Activated CD4-positive, CD25-positive, alpha-beta regulatory T cell treated with anti-CD3 and anti-CD28 coated beads, Interleukin-2, amount 50 U/mL, for 24 hours (primary cell): ENCODE measurements around the gene CMTR1.
A peak's percentile ranks its signal among the peaks of the same experiment; 100 is the strongest.
"Not testable (repeated sequence)": the region's sequence is repeated elsewhere in the genome, so short reads cannot be mapped to it uniquely, and the experiment has no call there.

Experiments used
- ATAC-seq, 2 donors: fragments of 150-1000 bp; cut with Tn5 transposase; one replicate each; pipeline ENCODE4 v1.10.0; 2021; ENCODE audit warnings: mild to moderate bottlenecking in 1 of 2, moderate library complexity in 1 of 2

CMTR1 gene

DNA sequence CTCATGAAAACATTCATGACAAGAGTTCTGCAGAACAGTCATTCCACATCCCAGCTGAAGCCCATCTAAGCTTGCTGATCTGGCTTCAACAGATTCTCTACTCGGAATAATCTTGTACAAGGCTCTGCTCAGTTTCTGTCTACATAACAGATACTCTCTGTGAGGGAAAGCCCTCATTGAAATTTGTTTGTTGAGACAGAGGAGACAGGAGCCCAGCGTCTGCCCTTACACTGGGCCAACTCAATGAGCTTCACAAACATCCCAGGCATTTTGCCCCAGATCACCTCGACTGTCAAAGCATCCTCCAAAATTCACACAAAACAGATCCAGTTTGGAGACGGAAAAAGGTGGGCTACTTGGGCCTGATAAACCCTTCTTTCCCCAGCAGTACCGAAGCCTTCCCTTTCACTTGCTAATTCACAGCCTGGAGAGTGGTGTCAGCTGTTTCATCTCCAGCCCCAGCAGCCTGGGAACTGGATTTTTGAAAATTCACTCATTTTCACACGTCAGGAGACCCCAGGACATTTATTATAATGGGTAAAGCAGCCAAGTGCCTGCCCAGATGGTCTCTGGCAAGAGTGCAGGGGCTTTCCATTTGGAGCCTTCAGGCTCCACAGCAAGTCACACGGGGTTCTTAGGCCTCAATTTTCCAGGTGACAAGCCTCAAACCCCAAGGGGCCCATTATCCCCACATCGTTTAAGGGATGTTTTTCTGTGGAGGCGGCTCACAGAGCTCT is 59.4 kb downstream of the CMTR1 start:
- ATAC-seq, result no peak

- no peak for ATAC-seq
Observed at GRCh38 chr6:37492991-37493660, 60.1 kb downstream of the CMTR1 start.

GRCh38 chr6:37493661-37493995 is 60.6 kb downstream of the CMTR1 start:
- no peak for ATAC-seq

DNA sequence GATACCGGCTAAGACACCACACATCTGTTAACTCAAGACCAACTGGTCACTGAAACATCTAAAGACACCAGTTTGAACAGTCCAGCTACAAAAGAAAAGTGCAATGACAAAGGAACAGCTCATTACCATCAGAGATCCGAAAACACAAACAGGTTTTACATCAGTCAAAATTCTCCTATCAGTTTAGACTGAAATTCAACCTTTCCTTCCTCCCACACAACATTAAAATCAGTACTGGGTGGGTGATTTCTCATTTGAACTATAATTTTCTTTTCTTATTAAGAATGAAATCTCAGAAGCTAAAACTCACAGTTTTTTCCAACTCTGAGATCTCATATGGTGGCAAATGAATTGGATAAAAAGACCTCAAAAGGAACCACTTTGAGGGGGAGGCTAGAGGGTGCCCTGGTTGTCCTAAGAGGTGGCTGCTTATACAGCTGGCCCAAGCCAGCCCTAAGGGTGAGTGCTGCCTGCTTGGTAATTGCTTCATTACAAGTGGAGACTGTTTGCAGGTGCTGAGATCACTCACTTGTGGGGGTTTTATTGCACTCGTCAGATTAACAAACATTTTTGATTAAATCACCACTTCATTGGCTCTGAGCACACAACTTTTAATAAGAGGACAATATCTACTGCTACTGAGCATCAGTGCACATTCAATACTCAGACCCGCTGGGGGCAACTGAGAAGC is 62.4 kb downstream of the CMTR1 start:
- peak; percentile 67 to 69 for ATAC-seq

- ATAC-seq, result no peak
Observed at GRCh38 chr6:37496951-37497885, 64.2 kb downstream of the CMTR1 start.

DNA sequence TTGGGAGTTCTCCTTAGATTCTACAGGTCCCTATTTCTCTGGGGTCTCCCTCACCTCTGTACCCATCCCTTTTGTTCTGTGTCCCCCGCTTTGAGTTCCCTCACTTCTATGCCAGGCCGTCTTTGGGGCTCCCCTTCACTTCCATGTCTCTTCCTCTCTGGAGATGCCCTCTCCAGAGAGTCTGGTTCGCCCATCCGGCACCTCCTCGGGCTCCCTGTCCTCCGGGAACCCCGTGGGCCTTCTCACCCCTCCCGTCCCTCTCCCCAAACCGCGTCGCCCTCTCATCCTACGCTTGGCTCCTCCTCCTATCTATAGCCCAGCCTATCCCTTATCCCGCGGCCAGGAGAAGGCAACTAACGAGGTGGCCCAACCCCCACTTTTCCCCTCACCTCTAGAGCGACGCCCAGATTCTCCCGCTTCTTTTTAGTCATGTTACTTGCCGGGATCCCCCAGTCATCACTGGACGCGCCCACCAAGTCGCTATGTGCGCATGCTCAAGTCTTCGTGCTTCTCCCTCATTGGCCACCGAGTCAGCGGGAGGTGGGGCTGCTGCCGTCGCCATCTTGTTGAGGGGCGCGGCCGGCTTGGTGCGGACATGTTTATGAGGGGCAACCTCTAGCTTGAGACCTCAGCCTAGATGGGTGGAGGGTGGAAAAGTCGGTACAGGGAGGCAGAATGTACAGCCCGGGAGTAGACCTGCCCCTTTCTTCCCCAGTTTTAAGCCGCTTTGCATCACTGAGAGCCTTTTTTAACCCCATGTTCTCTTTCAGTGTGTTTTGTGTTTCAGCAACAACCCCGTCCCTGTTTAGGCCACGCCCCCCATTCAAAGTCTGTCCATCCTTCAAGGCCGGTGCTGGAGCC is 66.6 kb downstream of the CMTR1 start, which contains the start of gene CCDC167:
Gene CCDC167, minus strand, starts transcription at position 461 of the 861 bp plus-strand sequence. Its CDS starts 30 bp downstream, at position 431.
- ATAC-seq, result peak; percentile 74 to 75

DNA sequence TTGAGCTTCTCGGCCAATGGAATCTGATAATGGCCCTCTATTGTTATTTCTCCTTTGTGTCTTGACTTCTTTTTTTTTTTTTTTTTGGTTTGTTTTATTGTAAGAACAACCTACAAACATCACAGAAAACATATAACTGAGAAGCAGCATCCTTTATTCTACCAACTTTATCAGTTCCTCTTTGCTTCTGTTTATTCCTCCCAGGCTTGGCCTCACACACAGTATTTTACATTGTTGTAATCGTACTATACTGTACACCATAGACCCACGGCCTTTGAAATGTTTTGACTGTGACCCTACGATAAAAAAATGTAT is 67.2 kb downstream of the CMTR1 start:
- ATAC-seq, result no peak

DNA sequence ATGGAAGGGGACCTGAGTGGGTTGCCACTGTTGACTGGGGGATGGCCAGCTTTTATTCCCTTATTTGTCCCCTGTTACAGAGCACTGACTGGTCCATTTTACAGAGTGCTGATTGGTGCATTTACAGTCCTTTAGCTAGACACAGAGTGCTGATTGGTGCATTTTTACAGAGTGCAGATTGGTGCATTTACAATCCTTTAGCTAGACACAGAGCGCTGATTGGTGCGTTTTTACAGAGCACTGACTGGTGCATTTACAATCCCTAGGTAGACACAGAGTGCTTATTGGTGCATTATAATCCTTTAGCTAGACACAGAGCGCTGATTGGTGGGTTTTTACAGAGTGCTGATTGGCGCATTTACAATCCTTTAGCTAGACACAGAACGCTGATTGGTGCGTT is 67.9 kb downstream of the CMTR1 start:
- ATAC-seq, result not testable (repeated sequence)

GRCh38 chr6:37501632-37502491 is 68.8 kb downstream of the CMTR1 start:
- ATAC-seq, result no peak

GRCh38 chr6:37502703-37503291 is 69.8 kb downstream of the CMTR1 start:
- ATAC-seq, result peak; percentile 46 to 54

DNA sequence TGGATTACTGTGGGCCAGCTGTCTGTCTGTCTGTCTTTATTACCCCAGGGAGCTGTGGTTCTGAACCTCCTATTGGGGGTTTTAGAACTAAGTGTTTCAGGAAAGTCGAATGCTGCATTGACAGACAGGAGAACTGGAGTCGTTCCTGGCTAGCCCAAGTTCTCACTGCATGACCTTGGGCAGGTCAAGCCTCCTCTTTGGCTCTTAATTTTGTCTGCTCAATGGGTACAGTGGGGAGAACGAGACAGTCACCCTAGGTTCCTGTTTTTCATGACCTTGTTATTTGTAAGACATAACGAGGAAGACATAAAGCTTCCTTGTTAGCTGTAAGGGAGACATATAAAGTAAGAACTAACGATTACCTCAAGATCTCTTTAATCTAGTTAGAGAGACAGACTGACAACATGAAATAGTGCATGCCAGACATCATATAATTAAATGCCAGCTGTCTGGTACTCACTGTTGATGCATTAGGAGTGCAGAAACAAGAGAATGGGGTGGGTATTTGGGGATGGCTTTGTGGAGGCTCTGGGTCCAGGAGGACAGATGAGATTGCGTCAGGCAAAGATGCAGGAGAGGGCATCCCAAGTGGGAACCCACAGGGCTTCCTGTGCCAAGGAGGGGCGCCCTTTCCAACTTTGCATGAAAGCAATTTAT is 70.4 kb downstream of the CMTR1 start:
- ATAC-seq, result no peak

- no peak for ATAC-seq
Observed at GRCh38 chr6:37504024-37504423, 71.0 kb downstream of the CMTR1 start.

GRCh38 chr6:37506479-37506878 is 73.5 kb downstream of the CMTR1 start:
- no peak for ATAC-seq

DNA sequence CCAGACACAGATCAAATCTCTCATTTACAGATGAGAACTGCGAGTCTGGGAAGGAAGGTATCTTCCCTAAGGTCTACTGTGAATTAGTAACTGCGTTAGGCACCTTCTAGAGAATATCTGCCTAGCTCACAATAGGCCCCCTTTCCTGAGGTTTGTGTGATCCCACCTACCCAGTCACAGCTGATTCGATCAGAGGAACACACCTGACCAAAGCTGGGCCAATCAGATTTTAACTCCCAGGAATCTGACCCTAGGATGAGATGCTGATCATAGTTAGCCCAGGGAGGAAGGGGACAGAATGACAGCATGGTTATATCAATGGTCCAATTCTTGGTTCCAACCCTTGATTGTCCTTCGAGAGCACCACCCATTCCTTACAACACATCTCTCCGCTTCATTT is 74.1 kb downstream of the CMTR1 start:
- no peak for ATAC-seq

DNA sequence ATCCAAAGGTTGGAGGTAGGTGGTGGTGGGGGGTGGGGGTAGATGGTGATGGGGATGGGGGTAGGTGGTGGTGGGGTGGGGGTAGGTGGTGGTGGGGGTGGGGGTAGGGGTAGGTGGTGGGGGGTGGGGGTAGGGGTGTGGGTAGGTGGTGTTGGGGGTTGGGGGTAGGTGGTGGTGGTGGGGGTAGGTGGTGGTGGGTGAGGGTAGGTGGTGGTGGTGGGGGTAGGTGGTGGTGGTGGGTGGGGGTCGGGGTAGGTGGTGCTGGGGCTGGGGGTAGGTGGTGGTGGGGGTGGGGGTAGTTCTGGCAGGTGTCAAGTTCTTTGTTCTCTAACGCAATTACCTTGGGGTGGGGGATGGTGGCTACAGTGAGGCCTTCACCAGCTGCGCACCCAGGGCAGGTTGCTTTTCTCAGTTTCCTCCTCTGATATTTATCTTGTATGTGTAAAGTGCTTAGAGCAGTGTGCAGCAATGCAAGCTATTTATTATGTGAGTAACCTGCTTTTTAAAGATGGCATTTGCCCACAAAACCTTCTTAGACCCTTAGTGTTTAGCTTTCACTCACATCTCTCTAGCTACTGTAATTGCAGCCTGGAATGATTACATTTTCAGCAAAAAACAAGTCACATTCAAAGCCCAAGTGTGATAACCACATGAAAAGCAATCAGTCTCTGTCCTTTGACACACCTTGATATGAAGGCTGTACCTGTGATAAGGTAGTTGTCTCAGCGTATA is 74.8 kb downstream of the CMTR1 start:
- ATAC-seq, result peak; percentile 78 to 87

GRCh38 chr6:37511201-37511600 is 78.2 kb downstream of the CMTR1 start:
- no peak for ATAC-seq

GRCh38 chr6:37511910-37512399 is 78.9 kb downstream of the CMTR1 start:
- ATAC-seq, result no peak

DNA sequence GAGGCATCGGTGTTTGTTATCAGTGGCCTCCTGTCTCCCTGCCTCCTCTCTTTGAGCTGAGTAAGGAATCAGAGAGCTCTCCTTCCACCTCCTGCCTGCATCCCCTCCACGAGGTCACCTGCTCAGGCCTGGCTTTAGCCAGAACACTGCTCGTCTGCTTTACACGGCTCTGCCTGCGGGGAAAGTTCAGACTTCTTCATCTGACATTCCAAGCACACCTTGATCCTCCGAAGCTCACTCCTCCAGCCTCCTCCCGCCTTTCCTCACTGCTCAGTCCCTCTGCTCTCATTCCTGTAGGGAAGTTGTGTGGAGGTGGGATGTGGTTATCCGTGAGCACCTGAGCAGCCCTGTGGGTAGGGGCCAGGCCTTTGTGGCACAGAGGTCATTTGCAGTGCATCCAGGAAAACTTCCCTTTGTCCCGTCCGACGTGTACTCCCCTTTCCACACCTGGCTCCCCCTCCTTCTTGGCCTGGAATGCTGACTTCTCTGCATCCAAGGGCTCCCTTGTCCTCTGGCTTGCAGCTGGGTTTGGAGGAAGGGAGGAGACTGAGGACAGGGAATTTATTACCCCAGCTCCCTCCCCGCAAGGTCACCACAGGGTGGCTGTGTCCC is 79.5 kb downstream of the CMTR1 start:
- ATAC-seq, result no peak

GRCh38 chr6:37513155-37513554 is 80.1 kb downstream of the CMTR1 start:
- no peak for ATAC-seq
